SK-N-DZ (cell line): ENCODE measurements around the gene ASCC3.
"Not testable (repeated sequence)": the region's sequence is repeated elsewhere in the genome, so short reads cannot be mapped to it uniquely, and the experiment has no call there.

Experiments
- DNase-seq: peaks from one replicate; pipeline ENCODE4 v3.0.0-alpha.2; 2015; ENCODE audit warnings: low spot score

ASCC3 gene

GRCh38 chr6:100663219-100663863 is 217.8 kb downstream of the ASCC3 start:
- DNase-seq: no peak

DNA sequence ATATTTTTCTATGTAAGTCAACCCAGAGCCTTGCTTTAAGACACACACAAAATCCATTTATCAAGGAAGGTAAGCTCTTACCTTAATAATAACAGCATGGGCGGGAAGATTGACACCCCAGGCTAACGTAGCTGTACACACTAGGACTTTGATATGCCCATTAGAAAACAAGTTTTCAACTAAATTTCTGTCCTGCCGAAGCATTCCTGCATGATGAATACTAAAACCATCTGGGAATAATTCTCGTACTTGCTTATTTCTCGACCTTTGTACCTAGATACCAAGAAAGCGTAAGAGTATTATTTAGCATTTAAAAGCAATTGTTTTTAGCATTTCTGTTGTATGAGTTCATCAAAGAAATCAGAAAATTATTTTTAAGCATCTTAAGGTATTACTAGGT is 218.9 kb downstream of the ASCC3 start:
- DNase-seq: no peak

DNA sequence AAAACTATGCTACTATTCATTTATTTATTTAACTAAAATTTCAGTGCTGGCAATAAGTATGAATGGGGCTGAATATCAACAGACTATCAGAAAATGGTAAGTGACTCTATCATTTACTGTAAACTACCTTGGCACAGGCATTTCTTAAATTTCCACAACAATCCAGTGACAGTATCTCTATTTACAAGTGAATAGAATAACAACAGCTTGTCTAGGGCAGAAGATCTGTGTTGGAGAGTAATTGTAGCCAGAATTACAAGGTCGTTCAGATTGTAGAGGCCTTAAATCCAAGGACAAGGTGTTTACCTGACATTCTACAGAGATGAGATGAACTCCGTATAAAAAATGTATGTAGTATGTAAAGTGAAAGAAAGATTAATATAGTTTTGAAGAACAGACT is 222.6 kb downstream of the ASCC3 start:
- DNase-seq: no peak

DNA sequence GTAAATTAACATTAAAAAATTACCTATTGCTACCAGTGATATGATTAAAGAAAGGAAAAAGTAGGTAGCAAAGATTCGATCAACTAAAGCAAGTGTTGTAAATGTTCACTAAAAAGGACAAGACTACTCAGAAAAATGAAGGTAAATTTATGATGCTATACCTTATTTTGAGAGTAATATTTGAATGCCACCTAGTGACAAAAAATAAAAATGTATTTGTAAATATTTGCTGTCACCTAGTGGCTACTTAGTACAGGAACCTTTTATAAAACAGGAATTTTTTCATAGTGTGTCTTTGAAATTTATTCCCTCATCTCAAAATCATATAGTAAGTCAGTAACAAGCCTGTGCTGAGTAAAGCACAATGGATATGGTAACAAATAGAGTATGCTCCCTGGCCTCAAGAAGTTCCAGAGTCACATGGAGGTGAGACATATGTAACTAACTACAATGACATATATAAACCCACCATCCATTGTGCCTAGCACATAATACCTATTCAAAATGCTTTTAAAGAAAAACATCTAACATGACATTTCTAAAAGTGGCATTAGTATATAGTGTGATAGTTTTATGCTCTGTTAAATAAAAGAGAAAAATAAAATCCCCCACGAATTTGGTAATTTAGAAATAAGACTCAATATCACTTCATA is 223.3 kb downstream of the ASCC3 start:
- DNase-seq: no peak

DNA sequence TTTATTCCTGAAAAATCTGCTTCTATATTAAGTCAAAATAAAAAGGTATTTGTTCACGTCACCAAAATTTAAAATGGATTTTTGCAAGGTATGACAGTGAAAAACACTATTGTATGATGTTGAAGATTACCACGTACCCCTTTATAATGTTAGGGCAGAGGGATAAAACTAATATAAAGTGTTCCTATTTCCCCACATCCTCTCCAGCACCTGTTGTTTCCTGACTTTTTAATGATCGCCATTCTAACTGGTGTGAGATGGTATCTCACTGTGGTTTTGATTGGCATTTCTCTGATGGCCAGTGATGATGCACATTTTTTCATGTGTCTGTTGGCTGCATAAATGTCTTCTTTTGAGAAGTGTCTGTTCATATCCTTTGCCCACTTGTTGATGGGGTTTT is 240.0 kb downstream of the ASCC3 start:
- DNase-seq: not testable (repeated sequence)

DNA sequence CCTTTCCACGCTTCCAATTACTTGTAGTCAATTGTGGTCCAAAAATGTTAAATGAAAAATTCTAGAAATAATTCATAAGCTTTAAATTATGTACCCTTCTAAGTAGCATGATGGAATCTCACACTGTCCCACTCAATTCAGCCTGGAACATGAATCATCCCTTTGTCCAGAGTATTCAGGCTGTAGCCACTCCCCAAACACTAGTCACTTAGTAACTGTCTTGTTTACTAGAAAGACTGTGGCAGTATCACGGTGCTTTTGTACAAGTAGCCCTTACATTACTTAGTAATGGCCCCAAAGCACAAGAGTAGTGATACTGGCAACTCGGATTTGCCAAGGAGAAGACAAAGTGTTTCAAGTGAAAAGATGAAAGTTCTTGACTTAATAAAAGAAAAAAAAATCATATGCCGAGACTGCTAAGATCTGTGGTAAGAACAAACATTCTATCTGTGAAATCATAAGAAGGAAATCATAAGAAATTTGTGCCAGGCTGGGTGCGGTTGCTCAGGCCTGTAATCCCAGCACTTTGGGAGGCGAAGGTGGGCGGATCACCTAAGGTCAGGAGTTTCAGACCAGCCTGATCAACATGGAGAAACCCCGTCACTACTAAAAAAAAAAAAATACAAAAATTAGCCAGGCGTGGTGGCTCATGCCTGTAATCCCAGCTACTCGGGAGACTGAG is 247.9 kb downstream of the ASCC3 start:
- no peak for DNase-seq

- no peak for DNase-seq
These were observed 250.6 kb downstream of the ASCC3 start for GRCh38 chr6:100630536-100630935.

DNA sequence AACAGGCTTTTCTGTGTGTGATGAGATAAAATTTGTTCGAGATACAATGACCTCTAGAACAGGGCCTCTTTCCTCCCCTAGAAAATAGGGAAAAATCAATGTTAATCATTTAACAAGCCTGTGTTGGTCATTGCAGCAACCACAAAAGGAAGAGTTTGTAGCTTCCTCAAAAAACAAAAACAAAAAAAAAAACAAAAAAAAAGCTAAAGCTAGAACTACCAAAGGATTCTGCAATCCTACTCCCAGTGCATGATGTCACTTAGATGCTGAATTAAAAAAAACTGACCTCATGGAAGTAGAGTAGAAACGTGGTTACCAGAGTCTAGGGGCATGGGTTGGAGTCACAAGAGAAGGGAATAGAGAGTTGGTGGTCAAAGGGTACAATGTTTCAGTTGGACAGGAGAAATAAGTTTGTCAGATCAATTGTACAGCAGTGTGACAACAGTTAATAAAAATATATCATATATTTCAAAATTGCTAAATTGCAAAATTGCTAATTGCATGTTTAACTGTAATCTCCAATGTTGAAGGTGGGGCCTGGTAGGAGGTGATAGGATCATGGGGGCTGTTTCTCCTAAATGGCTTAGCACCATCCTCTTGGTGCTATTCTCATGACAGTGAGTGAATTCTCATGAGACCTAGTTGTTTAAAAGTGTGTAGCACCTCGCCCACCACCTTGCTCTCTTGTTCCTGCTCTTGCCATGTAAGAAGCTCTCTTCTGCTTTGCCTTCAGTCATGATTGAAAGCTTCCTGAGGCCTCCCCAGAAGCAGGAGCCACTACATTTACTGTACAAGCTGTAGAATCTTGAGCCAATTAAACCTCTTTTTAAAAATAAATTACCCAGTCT is 253.0 kb downstream of the ASCC3 start:
- DNase-seq: no peak

DNA sequence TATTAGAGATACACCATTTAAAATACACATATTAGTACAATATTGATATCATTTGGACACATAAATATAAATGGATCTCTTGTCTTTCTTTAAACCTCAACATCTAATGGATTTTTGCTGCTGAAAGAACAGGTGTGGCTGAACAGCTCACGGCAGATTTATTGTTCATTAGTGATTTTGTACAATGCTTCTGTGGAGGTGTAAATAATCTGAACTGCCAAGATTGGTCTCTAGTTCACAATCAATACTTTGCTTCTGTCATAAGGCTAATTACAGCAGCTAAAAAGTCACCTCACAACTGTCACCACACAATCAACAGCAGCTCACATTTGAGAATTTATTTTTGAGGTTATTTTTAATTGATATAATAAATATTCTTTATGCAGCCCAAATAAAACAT is 254.4 kb downstream of the ASCC3 start:
- no peak for DNase-seq

DNA sequence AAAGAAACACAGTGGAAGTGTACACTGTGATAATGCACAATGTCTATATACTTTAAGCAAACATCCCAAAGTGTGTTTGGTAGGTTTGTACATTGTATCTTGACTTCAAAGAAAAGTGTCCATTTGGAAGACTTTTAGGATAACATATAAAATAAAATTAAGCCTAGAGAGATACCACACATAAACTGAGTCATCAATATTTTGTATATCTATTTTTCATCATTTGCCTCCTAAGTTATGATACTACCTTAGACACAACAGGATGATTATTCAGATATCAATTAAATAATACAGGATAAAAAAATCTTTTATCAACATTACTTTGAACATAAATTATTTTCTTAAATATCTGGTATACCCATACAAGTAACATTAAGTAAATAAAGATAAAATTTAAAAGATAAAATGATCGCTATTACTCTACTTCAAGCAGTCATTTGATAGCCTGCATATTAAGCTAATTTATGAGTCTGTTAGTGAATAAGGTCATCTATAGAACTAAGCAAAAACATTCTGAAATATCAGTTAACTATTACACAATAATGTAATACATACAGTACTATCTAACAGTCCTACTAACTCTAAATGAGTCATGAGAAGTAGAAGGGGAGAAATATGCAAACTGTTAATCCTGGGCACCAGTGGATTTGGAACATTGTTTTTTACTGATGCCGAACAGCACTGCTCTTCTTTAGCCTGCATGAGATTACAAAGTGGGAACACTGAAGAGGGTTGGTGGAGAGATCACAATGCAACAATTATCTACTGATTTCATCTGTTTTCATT is 258.0 kb downstream of the ASCC3 start:
- no peak for DNase-seq

DNA sequence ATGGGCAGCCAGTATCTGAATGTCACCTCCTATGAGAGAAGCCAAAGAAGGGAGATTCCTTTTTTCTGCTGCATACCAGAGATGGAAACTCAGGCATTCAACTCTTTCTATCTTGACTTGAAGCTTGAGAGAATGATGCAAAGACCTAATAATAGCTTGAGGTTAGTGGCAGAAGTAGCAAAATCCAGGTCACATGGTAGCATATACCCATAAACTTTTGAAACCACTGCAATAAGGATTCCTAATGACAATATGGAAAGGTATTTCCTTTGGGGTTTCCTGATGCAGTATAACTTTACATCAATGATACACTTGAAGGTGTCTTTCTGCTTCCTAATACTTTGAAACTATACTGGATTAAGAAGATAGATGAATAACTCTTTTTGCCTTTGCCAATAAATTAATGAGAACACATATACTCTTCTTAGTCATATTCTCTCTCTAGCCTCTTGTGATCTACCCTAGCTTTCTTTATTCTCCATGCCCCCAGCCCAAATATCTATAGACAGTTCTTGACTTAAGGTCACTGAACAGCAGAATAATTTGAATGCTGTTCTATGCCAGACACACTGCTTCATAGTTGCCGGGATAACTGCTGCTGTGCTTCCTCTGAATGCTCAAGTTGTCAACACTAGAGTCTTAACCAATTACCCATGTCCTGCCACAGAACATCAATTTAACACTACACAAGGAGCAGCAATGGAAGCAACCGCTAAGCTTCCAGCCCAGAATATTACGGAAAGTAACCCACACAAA is 260.9 kb downstream of the ASCC3 start:
- DNase-seq: no peak

- no peak for DNase-seq
These were observed 262.8 kb downstream of the ASCC3 start for GRCh38 chr6:100618351-100618671.

DNA sequence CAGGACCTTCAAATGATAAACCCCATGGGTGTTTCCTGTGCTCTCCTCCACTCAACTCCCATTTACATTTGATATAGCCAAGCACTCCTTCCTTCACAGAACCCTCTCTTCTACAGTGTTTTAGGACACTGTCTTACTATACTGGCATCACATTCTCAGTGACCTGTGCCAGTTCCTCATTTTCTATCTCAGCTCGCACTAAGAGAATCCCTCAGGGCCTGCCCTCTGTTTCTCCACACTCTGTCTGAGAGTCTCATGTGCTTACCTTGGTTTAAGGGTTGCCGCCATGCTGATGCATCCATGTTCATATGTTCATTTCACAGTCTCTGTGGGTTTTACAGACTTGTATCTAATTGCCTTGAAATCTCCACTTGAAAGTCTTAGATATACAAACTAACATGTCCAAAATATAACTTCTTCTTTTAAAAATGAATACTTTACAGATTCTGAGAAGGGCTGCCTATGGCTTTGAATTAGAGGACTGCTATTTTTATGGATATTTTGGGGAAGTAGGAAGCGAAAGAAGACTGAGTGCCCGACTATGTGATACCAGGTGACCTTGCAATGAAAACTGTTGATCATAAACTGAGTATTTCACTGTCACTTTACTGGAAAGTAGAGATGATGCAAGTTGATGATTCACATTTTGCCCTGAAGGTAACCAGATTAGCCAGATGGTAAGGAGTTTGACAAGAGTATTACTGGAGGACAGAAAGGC is 263.3 kb downstream of the ASCC3 start:
- no peak for DNase-seq

GRCh38 chr6:100614933-100615332 is 266.2 kb downstream of the ASCC3 start:
- no peak for DNase-seq

DNA sequence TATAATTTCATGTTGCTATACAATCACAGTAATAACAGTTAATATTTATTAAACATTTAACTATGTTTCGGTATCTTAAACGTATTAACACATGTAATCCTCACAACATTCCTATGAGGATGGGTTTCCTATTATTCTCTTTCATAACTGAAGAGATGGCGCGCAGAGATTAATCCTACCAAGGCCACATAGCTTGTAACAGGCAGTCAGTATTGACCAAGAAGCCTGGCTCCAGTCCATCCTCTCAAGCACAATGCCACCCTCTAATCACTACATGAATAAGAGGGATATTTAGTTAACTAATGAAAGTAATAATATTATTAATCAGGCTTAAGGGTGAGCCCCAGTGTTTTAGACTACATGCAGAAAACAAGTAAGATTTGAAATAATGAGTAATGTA is 266.7 kb downstream of the ASCC3 start:
- no peak for DNase-seq

DNA sequence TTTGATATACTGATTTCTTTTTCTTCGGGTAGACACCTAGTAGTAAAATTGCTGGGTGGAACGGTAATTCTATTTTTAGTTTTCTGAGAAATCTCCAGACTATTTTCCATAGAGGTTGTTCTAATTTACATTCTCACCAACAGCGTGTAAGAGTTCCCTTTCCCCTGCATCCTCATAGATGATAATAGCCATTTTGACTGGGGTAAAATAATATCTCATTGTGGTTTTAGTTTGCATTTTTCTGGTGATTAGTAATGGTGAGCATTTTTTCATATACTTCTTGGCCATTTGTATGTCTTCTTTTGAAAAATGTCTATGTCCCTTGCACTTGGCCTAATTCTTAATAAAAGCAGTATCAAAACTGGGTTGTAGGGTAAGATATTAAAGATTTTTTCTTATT is 267.5 kb downstream of the ASCC3 start:
- DNase-seq: no peak

GRCh38 chr6:100612094-100612493 is 269.0 kb downstream of the ASCC3 start:
- no peak for DNase-seq

DNA sequence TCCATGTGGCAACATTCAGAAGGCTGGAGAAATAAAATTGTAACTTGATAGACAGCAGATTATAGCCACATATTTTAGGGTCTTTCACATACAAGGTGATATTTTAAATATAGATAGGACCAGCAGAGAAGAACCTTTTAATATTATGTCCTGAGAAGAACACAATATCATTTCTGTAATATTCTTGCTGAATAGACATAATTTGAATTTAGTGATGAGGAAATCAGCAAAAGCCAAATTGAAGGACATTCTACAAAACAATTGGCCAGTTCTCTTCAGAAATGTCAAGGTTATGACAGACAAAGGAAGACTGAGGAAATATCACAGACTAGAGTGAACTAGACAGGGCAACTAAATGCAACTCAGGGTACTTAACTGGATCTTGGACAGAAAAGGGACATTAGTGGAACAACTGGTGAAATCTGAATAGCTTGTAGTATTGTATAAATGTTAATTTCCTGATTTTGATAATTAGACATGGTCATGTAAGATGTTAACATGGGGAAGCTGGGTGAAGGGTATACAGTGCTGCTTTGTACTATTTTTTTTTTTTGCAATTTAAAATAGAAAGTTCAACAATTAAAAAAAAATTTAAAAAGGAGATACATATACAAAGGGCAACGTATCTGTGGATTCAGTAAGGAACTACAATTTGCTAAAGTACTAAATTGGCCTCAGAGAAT is 281.9 kb downstream of the ASCC3 start:
- no peak for DNase-seq

GRCh38 chr6:100595456-100595855 is 285.7 kb downstream of the ASCC3 start:
- no peak for DNase-seq

DNA sequence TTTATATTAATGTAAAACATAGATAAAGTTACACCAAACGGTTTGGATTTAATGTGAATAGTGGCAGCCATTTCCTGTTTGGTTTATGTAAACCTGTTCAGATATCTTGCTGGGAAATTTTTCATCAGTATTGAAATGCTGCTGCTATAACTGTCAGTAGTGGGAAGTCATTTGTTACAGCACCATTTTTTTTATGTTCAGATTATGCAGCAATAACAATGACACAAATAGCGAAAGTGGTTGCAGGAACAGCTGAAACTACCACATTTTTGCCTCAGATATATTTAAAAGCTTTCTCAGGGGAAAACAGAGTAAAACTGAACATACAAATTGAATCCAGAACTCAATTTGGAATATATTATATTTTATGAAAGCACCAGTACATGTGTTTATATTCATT is 287.6 kb downstream of the ASCC3 start:
- no peak for DNase-seq
